HUES64 (cell line): ENCODE data around the gene STARD13.
A peak's percentile ranks its signal among the peaks of the same experiment; 100 is the strongest.

ENCODE experiments used
- H3K27ac ChIP-seq: 2 replicates; pipeline ENCODE4 v1.7.0; 2013; ENCODE audit warnings: low read depth, low read length, inconsistent platforms
- H3K27me3 ChIP-seq: 2 replicates; pipeline ENCODE4 v1.6.1; 2013; ENCODE audit warnings: mild to moderate bottlenecking, low read length; ENCODE audit not compliant: insufficient read depth
- H3K36me3 ChIP-seq: 2 replicates; pipeline ENCODE4 v1.6.1; 2013; ENCODE audit warnings: mild to moderate bottlenecking, low read length; ENCODE audit not compliant: insufficient read depth
- H3K4me1 ChIP-seq: 2 replicates; pipeline ENCODE4 v1.6.1; 2013; ENCODE audit warnings: mild to moderate bottlenecking, low read length, moderate library complexity; ENCODE audit not compliant: insufficient read depth
- H3K4me3 ChIP-seq: 2 replicates; pipeline ENCODE4 v1.5.1; 2013; ENCODE audit warnings: mild to moderate bottlenecking, low read length, moderate library complexity
- H3K9ac ChIP-seq: 2 replicates; pipeline ENCODE4 v1.6.1; 2013; ENCODE audit warnings: mild to moderate bottlenecking, low read depth, low read length
- H3K9me3 ChIP-seq: 2 replicates; pipeline ENCODE4 v1.6.1; 2013; ENCODE audit warnings: low read depth, low read length; ENCODE audit not compliant: insufficient read depth
- WGBS: fragments of 150-250, 120-280 bp; methylation state at CpG from one replicate; pipeline ENCODE4 v1.1.7; 2013; ENCODE audit warnings: missing lambda C conversion rate; 5-methylcytosine and 5-hydroxymethylcytosine counted together

The STARD13 gene

DNA sequence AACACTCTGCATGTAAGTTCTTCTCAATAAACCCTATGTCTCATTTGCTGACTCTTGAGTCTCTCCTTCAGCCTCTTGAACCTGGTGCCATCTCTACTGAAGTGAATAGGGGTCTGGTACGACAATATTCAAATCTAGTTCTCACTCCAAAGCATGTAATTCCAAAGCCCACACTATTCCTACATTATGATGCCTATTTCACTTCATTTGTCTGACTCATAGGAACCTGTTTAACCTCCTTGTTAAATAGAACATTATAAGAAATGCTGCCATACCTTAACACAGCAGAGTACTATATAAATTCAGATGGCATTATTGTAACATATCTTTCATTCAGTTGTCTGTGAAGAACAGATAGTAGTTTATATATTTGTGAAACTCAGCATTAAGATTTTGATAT, 67.1 kb downstream of the STARD13 start:
- Histone ChIP-seq H3K27ac (no peak overlapping the region), H3K9ac (no peak overlapping the region), H3K4me1 (peaks cover 20% of the 10 kb centered on the region), H3K36me3 (no peaks in the 10 kb centered on the region), H3K27me3 (no peaks in the 10 kb centered on the region), H3K4me3 (no peak overlapping the region), H3K9me3 (no peaks in the 10 kb centered on the region)
- WGBS: 100% methylated on average over 1 of the region's 1 CpG

DNA sequence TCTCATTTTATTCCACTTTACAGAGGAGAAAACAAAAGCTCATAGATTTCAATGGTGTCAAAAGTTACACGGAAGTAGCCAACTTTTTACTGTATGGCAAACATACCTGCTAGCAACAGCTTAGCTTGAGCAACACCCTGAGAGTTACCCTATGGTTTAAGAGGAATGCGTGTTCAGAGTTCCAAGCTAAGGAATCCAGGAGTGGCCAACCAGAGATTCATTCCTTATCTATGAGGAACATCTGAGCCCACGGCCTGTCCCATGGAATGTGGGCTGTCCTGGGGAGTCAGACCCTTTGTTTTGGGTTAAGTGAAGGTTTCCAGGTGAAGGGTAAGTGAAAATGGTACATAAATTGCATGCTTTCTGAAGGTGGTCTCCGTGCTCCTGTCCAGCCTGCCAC, 67.5 kb downstream of the STARD13 start:
- H3K9ac ChIP-seq: no peak overlapping the region
- no peaks in the 10 kb centered on the region for H3K9me3 ChIP-seq
- WGBS: 90% methylated on average over 4 of the region's 4 CpGs
- H3K27me3 ChIP-seq: no peaks in the 10 kb centered on the region
- H3K4me3 ChIP-seq: no peak overlapping the region
- peaks cover 25% of the 10 kb centered on the region for H3K4me1 ChIP-seq
- no peaks in the 10 kb centered on the region for H3K36me3 ChIP-seq
- no peak overlapping the region for H3K27ac ChIP-seq

- Histone ChIP-seq H3K27ac (no peak overlapping the region), H3K9ac (no peak overlapping the region), H3K9me3 (no peaks in the 10 kb centered on the region), H3K4me3 (no peak overlapping the region), H3K36me3 (no peaks in the 10 kb centered on the region), H3K27me3 (no peaks in the 10 kb centered on the region), H3K4me1 (peaks cover 28% of the 10 kb centered on the region)
- 95% methylated on average over 3 of the region's 3 CpGs for WGBS
Observed at GRCh38 chr13:33217256-33217655, 68.3 kb downstream of the STARD13 start.

- Histone ChIP-seq H3K9ac (peak overlapping the region; percentile 15; the same call in 1 of the 2 replicates), H3K36me3 (no peaks in the 10 kb centered on the region), H3K27ac (no peak overlapping the region), H3K4me3 (no peak overlapping the region), H3K27me3 (no peaks in the 10 kb centered on the region), H3K9me3 (no peaks in the 10 kb centered on the region), H3K4me1 (peaks cover 28% of the 10 kb centered on the region)
- 75% methylated on average over 6 of the region's 6 CpGs for WGBS
Observed at GRCh38 chr13:33213797-33214196, 71.8 kb downstream of the STARD13 start.

GRCh38 chr13:33213024-33213768, 72.4 kb downstream of the STARD13 start:
- Histone ChIP-seq H3K9ac (no peak overlapping the region; the same call in 1 of the 2 replicates), H3K36me3 (no peaks in the 10 kb centered on the region), H3K27ac (no peak overlapping the region), H3K4me1 (peaks cover 28% of the 10 kb centered on the region), H3K9me3 (no peaks in the 10 kb centered on the region), H3K27me3 (no peaks in the 10 kb centered on the region), H3K4me3 (no peak overlapping the region)
- WGBS: 87% methylated on average over 5 of the region's 6 CpGs

GRCh38 chr13:33212396-33212795, 73.2 kb downstream of the STARD13 start:
- 100% methylated on average over 1 of the region's 3 CpGs for WGBS
- H3K27me3 ChIP-seq: no peaks in the 10 kb centered on the region
- H3K9ac ChIP-seq: no peak overlapping the region
- no peak overlapping the region for H3K27ac ChIP-seq
- H3K9me3 ChIP-seq: no peaks in the 10 kb centered on the region
- peaks cover 28% of the 10 kb centered on the region for H3K4me1 ChIP-seq
- H3K4me3 ChIP-seq: no peak overlapping the region
- no peaks in the 10 kb centered on the region for H3K36me3 ChIP-seq

GRCh38 chr13:33210090-33210489, 75.5 kb downstream of the STARD13 start:
- no peaks in the 10 kb centered on the region for H3K36me3 ChIP-seq
- whole genome bisulfite sequencing: 85% methylated on average over 2 of the region's 2 CpGs
- no peaks in the 10 kb centered on the region for H3K9me3 ChIP-seq
- peaks cover 31% of the 10 kb centered on the region for H3K4me1 ChIP-seq
- H3K27me3 ChIP-seq: no peaks in the 10 kb centered on the region
- H3K9ac ChIP-seq: no peak overlapping the region
- H3K4me3 ChIP-seq: no peak overlapping the region
- no peak overlapping the region for H3K27ac ChIP-seq

GRCh38 chr13:33208290-33209220, 77.0 kb downstream of the STARD13 start:
- H3K9ac ChIP-seq: no peak overlapping the region
- no peak overlapping the region for H3K27ac ChIP-seq
- no peaks in the 10 kb centered on the region for H3K27me3 ChIP-seq
- H3K36me3 ChIP-seq: no peaks in the 10 kb centered on the region
- no peak overlapping the region for H3K4me3 ChIP-seq
- no peaks in the 10 kb centered on the region for H3K9me3 ChIP-seq
- WGBS: 87% methylated on average over 6 of the region's 6 CpGs
- H3K4me1 ChIP-seq: peaks cover 16% of the 10 kb centered on the region

- Histone ChIP-seq H3K36me3 (no peaks in the 10 kb centered on the region), H3K27me3 (no peaks in the 10 kb centered on the region), H3K4me3 (no peak overlapping the region), H3K27ac (no peak overlapping the region), H3K9ac (no peak overlapping the region), H3K4me1 (peaks cover 6% of the 10 kb centered on the region), H3K9me3 (no peaks in the 10 kb centered on the region)
- WGBS: 72% methylated on average over 3 of the region's 3 CpGs
Observed at GRCh38 chr13:33207615-33207961, 78.0 kb downstream of the STARD13 start.

DNA sequence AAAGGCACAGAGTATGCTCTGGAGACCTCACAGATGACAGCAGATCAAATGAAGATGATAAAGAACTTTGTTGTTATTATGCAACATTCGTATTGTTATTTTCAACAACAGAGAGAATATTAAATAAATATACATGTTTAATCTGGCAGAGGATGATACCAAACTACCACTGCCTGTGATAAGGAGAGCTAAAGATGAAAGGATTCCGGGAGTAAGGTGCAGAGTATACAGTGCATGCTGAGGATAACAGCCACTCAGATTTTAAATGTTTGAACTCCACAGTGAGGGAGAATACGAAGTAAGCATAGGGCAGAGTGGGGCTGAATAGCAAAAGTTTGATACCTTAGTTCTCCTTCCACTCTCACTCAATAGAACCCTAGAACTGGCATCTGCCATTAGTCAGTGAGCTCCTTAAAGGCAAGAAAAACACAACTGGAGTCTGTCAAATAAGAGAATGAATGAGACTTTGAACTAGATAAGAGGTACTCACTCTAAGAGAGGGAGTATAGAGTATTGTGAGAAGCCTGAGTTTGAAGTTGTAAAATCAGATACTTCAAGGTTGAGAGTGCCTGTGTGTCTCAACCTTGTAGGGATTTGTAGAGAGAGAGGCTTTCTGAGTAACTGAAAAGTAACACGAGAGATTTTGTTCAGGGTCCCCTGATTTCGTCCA, 78.5 kb downstream of the STARD13 start:
- no peak overlapping the region for H3K9ac ChIP-seq
- peaks cover 6% of the 10 kb centered on the region for H3K4me1 ChIP-seq
- no peaks in the 10 kb centered on the region for H3K9me3 ChIP-seq
- H3K4me3 ChIP-seq: no peak overlapping the region
- H3K27me3 ChIP-seq: no peaks in the 10 kb centered on the region
- no peaks in the 10 kb centered on the region for H3K36me3 ChIP-seq
- WGBS: 92% methylated on average over 4 of the region's 5 CpGs
- H3K27ac ChIP-seq: no peak overlapping the region

- Histone ChIP-seq H3K4me3 (no peak overlapping the region), H3K9ac (no peak overlapping the region), H3K36me3 (no peaks in the 10 kb centered on the region), H3K27ac (no peak overlapping the region), H3K9me3 (no peaks in the 10 kb centered on the region), H3K4me1 (peaks cover 6% of the 10 kb centered on the region), H3K27me3 (no peaks in the 10 kb centered on the region)
- WGBS: 83% methylated on average over 3 of the region's 3 CpGs
Observed at GRCh38 chr13:33206425-33206824, 79.1 kb downstream of the STARD13 start.
